Choroid plexus epithelial cell (primary cell): ENCODE results near the gene AMFR.
A peak's percentile ranks its signal among the peaks of the same experiment; 100 is the strongest.

ENCODE experiments used
- DNase-seq: peaks from one replicate; pipeline ENCODE4 v3.0.0-alpha.2; 2010; ENCODE audit warnings: low read depth
- H3K4me3 ChIP-seq: 2 replicates; pipeline ENCODE4 v1.5.1; 2011; ENCODE audit warnings: low read depth, mild to moderate bottlenecking, control low read depth, low read length, moderate library complexity
- TF ChIP-seq, protein P1 (sequence below): conservative IDR thresholded peaks from 2 replicates; pipeline ENCODE4 v1.5.1; 2011; ENCODE audit warnings: low read depth, mild to moderate bottlenecking, control low read depth, inconsistent platforms, low read length, moderate library complexity

The AMFR gene

DNA sequence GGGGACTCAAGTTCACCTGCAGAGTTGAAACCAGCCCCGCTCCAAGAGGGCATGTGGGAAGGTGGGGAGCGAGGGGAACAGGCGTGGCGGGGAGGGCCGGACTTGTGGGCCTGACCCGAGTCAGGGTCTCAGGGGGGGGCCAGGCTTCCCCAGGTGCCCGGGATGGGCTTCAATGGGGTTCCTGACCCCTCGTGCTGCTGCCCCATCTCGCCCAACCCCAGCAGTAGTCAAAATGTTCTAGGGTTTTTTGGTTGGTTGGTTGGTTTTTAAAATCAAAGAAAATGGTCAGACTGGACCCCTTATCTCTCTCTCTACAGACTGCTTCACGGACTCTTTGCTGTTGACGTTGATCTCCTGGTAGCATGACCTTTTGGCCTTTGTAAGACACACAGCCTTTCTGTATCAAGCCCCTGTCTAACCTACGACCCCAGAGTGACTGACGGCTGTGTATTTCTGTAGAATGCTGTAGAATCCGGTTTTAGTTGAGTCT is 69.5 kb downstream of the AMFR start:
- TF ChIP-seq, protein P1, sequence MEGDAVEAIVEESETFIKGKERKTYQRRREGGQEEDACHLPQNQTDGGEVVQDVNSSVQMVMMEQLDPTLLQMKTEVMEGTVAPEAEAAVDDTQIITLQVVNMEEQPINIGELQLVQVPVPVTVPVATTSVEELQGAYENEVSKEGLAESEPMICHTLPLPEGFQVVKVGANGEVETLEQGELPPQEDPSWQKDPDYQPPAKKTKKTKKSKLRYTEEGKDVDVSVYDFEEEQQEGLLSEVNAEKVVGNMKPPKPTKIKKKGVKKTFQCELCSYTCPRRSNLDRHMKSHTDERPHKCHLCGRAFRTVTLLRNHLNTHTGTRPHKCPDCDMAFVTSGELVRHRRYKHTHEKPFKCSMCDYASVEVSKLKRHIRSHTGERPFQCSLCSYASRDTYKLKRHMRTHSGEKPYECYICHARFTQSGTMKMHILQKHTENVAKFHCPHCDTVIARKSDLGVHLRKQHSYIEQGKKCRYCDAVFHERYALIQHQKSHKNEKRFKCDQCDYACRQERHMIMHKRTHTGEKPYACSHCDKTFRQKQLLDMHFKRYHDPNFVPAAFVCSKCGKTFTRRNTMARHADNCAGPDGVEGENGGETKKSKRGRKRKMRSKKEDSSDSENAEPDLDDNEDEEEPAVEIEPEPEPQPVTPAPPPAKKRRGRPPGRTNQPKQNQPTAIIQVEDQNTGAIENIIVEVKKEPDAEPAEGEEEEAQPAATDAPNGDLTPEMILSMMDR: no peak
- H3K4me3 ChIP-seq: peak overlapping the region; percentile 59

DNA sequence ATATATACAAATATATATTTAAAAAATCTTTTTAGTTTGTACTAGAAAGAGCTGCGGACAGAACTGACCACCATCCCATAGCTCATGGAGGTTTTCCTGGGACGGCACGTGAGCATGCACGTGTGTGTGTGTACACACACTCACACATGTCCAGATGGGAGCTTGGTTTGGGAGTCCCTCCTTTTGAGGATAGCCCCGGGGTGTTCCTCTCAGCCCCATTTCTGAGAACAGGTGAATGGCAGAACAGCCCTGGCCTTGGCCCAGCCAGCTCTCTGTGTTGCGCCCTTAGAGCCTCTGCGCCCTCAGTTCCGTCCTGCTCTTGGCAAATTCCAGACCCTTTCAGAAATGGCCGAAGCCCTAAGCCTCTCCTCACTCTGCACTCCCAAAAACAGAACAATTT is 70.1 kb downstream of the AMFR start:
- H3K4me3 ChIP-seq: no peak overlapping the region
- TF ChIP-seq, protein P1: no peak
- no peak for DNase-seq

More for the DNA sequence above, 69.5 kb downstream of the AMFR start:
- peak; percentile 5 for DNase-seq

DNA sequence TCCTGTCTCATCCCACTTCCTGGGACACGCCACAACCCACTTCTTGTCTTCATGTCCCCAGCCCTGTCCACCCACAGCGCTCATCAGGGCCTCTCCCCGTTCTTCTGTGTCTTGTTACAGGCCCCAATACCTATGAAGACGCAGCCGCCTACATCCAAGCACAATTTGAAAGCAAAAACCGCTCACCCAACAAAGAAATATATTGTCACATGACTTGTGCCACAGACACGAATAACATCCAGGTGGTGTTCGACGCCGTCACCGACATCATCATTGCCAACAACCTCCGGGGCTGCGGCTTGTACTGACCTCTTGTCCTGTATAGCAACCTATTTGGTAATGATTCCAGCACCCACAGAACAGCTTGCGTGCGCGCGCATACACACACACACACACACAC is 70.6 kb downstream of the AMFR start:
- DNase-seq: no peak
- H3K4me3 ChIP-seq: no peak overlapping the region
- TF ChIP-seq, protein P1: no peak

DNA sequence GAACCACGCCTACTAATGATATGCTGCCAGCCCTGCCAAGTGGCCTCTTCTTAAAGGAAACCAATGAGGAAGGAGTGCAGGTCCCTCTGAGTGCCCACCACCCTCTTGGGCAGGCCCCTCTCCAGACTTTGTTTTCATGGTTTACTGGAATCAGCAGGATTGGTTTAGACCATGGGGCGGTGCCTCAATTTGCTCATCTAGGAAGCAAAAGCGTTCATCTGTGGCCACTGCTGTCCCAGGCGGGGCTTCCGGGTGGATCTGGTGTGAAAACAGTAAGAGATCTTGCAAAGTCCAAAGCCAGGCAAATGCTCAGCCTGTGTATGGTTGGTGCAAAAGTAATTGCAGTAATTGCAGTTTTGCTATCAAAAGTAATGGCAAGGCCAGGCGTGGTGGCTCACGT is 71.3 kb downstream of the AMFR start:
- TF ChIP-seq, protein P1: no peak
- DNase-seq: no peak
- no peak overlapping the region for H3K4me3 ChIP-seq

DNA sequence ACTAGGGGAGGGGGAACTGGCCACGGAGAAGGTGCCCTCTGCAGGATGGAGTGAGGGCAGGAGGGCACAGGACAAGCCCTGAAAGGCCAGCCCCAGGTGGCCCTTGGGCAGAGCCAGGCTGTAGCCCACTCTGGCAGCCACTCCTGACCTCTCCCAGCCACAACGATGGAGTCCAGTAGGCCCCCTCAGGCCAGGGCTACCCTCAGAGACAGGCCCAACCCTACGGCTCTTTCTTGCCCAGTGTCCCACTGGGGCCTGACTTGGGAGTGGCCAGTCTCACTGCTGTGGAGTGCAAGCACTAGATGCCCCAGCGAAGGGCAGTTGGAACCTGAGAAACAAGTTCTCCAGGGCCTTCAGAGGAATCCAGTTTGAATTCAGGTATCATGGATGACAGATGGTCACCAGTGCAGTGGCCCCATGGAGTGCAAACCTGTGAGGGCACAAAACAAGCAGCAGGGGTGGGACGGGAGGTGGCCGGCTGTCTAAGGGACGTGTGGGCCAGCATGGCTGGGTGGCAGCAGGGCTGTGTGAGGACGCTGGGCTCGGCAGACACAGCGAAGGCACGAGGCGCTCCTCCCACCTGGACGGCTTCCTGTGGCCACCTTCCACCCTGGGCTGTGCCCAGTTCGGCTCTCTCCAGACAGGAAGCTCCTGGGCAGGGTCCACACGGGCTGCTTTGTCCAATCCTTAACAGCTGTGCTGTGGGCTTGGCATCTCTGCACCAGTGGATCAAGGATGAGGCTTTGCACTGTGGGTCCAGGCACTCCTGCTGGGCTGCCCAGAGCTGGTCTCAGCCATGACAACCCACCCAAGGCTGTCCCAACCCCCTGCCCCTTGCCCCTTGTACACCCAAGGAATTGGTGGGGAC is 72.1 kb downstream of the AMFR start:
- TF ChIP-seq, protein P1: no peak
- DNase-seq: no peak
- no peak overlapping the region for H3K4me3 ChIP-seq

DNA sequence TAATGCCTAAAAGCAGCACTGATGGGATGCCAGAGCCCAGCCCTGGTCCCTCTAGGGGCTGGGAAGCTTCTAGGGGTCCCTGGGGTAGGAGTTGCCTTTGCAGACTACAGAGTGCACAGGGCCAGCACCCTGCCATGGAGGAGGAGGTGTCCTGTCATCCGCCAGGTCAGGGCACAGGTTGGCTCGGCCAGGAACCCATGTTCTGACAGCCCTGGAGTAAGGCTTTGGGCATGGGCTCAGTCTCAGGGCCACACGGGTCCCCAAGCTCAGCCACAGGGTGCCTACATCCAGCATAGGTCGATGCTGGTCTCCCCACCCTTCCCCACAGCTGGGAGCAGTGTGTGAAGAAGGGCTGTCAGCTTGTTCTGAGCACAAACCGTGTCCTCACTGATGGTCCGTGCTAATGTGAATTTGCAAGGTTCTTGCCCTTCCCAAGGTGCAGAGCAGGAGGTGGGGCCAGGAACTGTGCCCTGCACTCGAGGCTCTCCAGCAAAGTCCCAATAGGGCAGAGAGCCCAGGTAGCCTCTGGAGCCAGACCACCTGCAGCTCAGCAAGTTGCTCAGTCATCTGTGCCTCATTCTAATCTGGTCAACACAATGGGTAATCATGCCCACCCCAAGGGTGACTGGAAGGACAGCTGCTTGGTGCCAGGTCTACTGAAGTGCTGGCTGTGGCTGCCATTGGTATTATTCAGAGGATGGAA is 72.8 kb downstream of the AMFR start:
- TF ChIP-seq, protein P1: no peak
- H3K4me3 ChIP-seq: no peak overlapping the region
- DNase-seq: no peak
